ENCODE data around the gene TTC33. TPM values are rescaled to one million over a fixed set of nuclear protein-coding genes. Genes with fewer than 3 reads are reported as not detected.
A peak's percentile ranks its signal among the peaks of the same experiment; 100 is the strongest.
"Not testable (repeated sequence)": the region's sequence is repeated elsewhere in the genome, so short reads cannot be mapped to it uniquely, and the experiment has no call there.

Gene TTC33
- total RNA-seq, 1 donor: 13.7 TPM

- DNase-seq (ENCODE audit: low read depth): no peak
- TF ChIP-seq CTCF (IDR thresholded peaks at IDR 0.05; ENCODE audit: insufficient read depth, low read length): no peak
- no peak overlapping the region for H3K4me3 ChIP-seq (ENCODE audit: low read depth, low read length)
Measured at GRCh38 chr5:40572391-40572790, 183.4 kb downstream of the TTC33 start.

- TF ChIP-seq CTCF (IDR thresholded peaks at IDR 0.05; ENCODE audit: insufficient read depth, low read length): no peak
- no peak for DNase-seq (ENCODE audit: low read depth)
- H3K4me3 ChIP-seq (ENCODE audit: low read depth, low read length): no peak overlapping the region
Measured at GRCh38 chr5:40571729-40572128, 184.0 kb downstream of the TTC33 start.

- no peak overlapping the region for H3K4me3 ChIP-seq (ENCODE audit: low read depth, low read length)
- peak; percentile 54 for DNase-seq (ENCODE audit: low read depth)
- TF ChIP-seq CTCF (IDR thresholded peaks at IDR 0.05; ENCODE audit: insufficient read depth, low read length): no peak
Measured at GRCh38 chr5:40570408-40571129, 185.2 kb downstream of the TTC33 start.

- H3K4me3 ChIP-seq (ENCODE audit: low read depth, low read length): no peak overlapping the region
- no peak for TF ChIP-seq CTCF (IDR thresholded peaks at IDR 0.05; ENCODE audit: insufficient read depth, low read length)
- peak; percentile 49 for DNase-seq (ENCODE audit: low read depth)
Measured at GRCh38 chr5:40569546-40570270, 186.1 kb downstream of the TTC33 start.

GRCh38 chr5:40568548-40568947 lies 187.2 kb downstream of the TTC33 start:
- no peak for DNase-seq (ENCODE audit: low read depth)
- H3K4me3 ChIP-seq (ENCODE audit: low read depth, low read length): no peak overlapping the region
- no peak for TF ChIP-seq CTCF (IDR thresholded peaks at IDR 0.05; ENCODE audit: insufficient read depth, low read length)

GRCh38 chr5:40563173-40563572 lies 192.6 kb downstream of the TTC33 start:
- H3K4me3 ChIP-seq (ENCODE audit: low read depth, low read length); DNase-seq (ENCODE audit: low read depth): not testable (repeated sequence)

GRCh38 chr5:40560474-40561110 lies 195.2 kb downstream of the TTC33 start:
- no peak for TF ChIP-seq CTCF (IDR thresholded peaks at IDR 0.05; ENCODE audit: insufficient read depth, low read length)
- no peak for DNase-seq (ENCODE audit: low read depth)
- no peak overlapping the region for H3K4me3 ChIP-seq (ENCODE audit: low read depth, low read length)
